ENCODE data around the gene CD63.

- TF ChIP-seq CTCF (IDR thresholded peaks at IDR 0.05; ENCODE audit: insufficient read depth, low read length, poor library complexity, severe bottlenecking) (no peak), EZH2phosphoT487 (conservative IDR thresholded peaks at IDR 0.05; ENCODE audit: low read length) (no peak)
Measured at GRCh38 chr12:55696141-55696540, 32.7 kb downstream of the CD63 start.

Measured in SU-DHL-6 (cell line).